Kidney epithelial cell (primary cell): ENCODE data around the gene ZNF330. TPM values are rescaled to one million over a fixed set of nuclear protein-coding genes. Genes with fewer than 3 reads are reported as not detected.

Experiments used
- DNase-seq: peaks from one replicate; pipeline ENCODE4 v3.0.0-alpha.2; 2010; ENCODE audit warnings: low read depth
- H3K27me3 ChIP-seq: 2 replicates; pipeline ENCODE4 v1.6.0; 2011; ENCODE audit warnings: low read length; ENCODE audit not compliant: control insufficient read depth, insufficient read depth
- H3K36me3 ChIP-seq: 2 replicates; pipeline ENCODE4 v1.5.1; 2011; ENCODE audit warnings: low read length; ENCODE audit not compliant: control insufficient read depth, insufficient read depth
- H3K4me3 ChIP-seq: 2 replicates; pipeline ENCODE4 v1.5.1; 2011; ENCODE audit warnings: low read depth, mild to moderate bottlenecking, control low read depth, low read length
- CTCF ChIP-seq: IDR thresholded peaks from 2 replicates; pipeline ENCODE4 v1.5.1; 2011; ENCODE audit warnings: mild to moderate bottlenecking, moderate library complexity, low read length, control low read depth, inconsistent platforms; ENCODE audit not compliant: insufficient read depth, poor library complexity, severe bottlenecking
- total RNA-seq: library from RNA; depleted of rRNA; stranded (reverse); fragments of >200 nt; gene quantifications from 2 replicates; pipeline ENCODE4 v1.2.3, GENCODE V29; 2015

ZNF330 gene
- total RNA-seq, 1 donor from 2014 or later = 21.5 TPM

GRCh38 chr4:141229408-141230101, 8.9 kb downstream of the ZNF330 start:
- no peak for DNase-seq
- Histone ChIP-seq H3K4me3 (no peak overlapping the region), H3K36me3 (peaks cover 2% of the 10 kb centered on the region), H3K27me3 (no peaks in the 10 kb centered on the region)
- TF ChIP-seq CTCF = no peak

- Histone ChIP-seq H3K27me3 (no peaks in the 10 kb centered on the region), H3K36me3 (peaks cover 2% of the 10 kb centered on the region), H3K4me3 (no peak overlapping the region)
- TF ChIP-seq CTCF = no peak
- no peak for DNase-seq
Observed at GRCh38 chr4:141233673-141234072, 13.0 kb downstream of the ZNF330 start.

GRCh38 chr4:141238186-141238585, 17.5 kb downstream of the ZNF330 start:
- no peak for TF ChIP-seq CTCF
- Histone ChIP-seq H3K36me3 (no peaks in the 10 kb centered on the region), H3K27me3 (no peaks in the 10 kb centered on the region), H3K4me3 (no peak overlapping the region)
- no peak for DNase-seq

GRCh38 chr4:141240259-141240658, 19.6 kb downstream of the ZNF330 start:
- no peak for TF ChIP-seq CTCF
- H3K4me3 ChIP-seq = no peak overlapping the region
- no peaks in the 10 kb centered on the region for H3K27me3 ChIP-seq
- no peaks in the 10 kb centered on the region for H3K36me3 ChIP-seq
- no peak for DNase-seq

GRCh38 chr4:141240671-141241070, 20.0 kb downstream of the ZNF330 start:
- Histone ChIP-seq H3K27me3 (no peaks in the 10 kb centered on the region), H3K36me3 (no peaks in the 10 kb centered on the region), H3K4me3 (no peak overlapping the region)
- TF ChIP-seq CTCF = no peak
- no peak for DNase-seq

- H3K36me3 ChIP-seq = no peaks in the 10 kb centered on the region
- no peak overlapping the region for H3K4me3 ChIP-seq
- DNase-seq = no peak
- no peaks in the 10 kb centered on the region for H3K27me3 ChIP-seq
- no peak for TF ChIP-seq CTCF
Observed at GRCh38 chr4:141241986-141242385, 21.3 kb downstream of the ZNF330 start.
